HG03571 (cell line): Measurements from ENCODE around the gene ZNF682.
"Not testable (repeated sequence)": the region's sequence is repeated elsewhere in the genome, so short reads cannot be mapped to it uniquely, and the experiment has no call there.

Experiments
- ATAC-seq: cut with Tn5 transposase; IDR thresholded peaks from one replicate; pipeline ENCODE4 v1.9.1; 2021; ENCODE audit not compliant: unreplicated experiment

The ZNF682 gene

DNA sequence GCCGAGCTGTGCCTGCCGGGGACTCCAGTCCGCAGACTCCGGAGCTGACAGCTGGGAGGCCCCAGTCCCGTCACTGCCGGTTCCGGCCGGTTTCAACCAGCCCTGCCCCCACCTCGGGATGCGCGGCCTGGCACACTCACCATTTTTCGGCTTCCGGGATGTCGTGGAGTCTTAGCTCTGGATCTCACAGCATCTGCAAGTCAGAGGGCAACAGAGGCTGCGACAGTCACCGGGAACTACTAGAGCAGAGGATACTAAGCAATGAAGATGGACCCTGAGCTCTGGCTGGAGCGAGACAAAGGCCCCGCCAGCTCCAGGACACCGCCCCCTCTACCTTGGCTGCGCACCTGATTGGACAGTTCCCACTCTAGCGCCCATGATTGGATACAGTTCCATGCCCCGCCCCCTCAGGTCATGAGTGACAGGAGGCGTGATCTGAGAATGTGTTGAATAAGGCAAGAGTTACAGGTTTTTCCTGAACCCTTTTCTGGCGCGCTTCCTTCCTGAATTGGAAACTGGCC is at the start of gene ZNF682:
Gene ZNF682 (minus strand): TSS at position 303 of the 521 bp plus-strand sequence. CDS start 160 bp downstream, at position 143.
- ATAC-seq, result peak; percentile 96

DNA sequence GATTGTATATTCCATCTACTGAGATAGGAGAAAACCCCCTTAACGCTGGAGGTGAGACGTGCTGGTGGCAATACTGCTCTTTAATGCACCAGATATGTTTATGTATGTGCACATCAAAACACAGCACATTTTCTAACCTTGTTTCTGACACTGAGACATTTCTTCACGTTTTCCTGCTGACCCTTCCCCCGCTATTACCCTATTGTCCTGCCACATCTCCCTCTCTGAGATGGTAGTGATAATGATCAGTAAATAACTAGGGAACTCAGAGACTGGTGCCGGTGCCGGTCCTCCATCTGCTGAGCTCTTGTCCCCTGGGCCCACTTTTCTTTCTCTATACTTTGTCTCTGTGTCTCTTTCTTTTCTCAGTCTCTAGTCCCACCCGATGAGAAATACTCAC is 43.6 kb upstream of the ZNF682 start:
- not testable (repeated sequence) for ATAC-seq

DNA sequence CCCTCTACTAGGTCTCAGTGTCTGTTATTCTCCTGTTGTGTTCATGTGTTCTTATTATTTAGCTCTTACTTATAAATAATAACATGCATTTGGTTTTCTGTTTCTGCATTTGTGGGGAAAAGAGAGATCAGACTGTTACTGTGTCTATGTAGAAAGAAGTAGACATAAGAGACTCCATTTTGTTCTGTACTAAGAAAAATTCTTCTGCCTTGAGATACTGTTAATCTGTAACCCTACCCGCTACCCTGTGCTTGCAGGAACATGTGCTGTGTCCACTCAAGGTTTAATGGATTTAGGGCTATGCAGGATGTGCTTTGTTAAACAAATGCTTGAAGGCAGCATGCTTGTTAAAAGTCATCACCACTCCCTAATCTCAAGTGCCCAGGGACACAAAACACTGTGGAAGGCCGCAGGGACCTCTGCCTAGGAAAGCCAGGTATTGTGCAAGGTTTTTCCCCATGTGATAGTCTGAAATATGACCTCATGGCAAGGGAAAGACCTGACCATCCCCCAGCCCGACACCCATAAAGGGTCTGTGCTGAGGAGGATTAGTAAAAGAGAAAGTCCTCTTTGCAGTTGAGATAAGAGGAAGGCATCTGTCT is 43.0 kb upstream of the ZNF682 start:
- ATAC-seq, result not testable (repeated sequence)

DNA sequence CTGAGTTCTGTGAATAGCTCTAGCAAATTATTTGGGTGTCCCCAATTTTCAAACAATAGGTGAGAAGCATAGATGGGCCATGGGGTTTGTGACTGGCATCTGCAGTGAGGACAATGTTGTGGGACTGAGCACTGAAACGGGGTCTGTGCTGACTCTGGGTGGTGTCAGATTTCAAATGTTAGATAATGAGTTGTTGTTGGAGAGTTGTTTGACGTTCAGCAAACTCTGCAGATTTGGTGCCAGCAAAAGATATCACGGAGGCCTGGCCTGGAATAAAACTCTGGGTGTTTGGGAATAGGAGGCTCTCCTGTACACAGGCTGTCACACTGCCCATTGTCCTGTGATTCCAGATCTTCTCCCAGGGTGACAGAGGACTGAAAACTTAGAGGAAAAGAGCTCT is 41.4 kb upstream of the ZNF682 start:
- ATAC-seq, result no peak

DNA sequence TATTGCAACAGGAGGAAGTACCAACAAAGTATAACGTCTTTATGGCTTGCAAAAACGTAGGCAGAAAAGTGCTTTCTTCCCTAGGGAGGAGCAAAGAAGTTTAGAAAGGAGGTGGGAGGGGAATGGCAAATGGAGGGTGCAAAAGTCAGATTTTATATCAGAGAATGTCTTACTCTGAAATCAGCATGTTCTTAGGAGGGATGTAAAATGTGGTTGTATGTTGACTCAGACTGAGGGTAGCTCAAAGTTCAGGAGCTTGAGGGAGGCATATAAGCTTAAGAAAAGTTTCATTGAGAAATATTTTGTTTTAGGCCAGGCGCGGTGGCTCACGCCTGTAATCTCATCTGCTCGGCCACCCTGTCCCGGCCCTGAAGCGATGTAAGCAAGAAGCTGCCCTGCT is 40.2 kb upstream of the ZNF682 start:
- no peak for ATAC-seq

DNA sequence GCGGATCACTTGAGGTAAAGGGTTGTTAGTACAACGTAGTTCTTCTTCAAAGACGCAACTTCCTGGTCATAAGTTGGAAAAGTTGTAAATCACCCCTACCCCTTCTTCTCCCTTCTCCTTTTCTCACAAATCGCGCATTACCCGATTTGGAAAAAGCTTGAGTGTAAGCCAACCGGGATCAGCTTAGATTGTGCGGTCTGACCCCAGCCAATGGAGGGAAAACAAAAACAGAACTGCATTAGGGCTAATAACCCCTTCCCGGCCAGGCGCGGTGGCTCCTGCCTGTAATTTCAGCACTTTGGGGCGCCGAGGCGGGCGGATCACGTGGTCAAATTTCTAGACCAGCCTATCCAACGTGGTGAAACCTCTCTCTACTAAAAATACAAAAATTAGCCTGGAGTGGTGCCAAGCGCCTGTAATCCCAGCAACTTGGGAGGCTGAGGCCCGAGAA is 39.3 kb upstream of the ZNF682 start:
- ATAC-seq, result no peak

DNA sequence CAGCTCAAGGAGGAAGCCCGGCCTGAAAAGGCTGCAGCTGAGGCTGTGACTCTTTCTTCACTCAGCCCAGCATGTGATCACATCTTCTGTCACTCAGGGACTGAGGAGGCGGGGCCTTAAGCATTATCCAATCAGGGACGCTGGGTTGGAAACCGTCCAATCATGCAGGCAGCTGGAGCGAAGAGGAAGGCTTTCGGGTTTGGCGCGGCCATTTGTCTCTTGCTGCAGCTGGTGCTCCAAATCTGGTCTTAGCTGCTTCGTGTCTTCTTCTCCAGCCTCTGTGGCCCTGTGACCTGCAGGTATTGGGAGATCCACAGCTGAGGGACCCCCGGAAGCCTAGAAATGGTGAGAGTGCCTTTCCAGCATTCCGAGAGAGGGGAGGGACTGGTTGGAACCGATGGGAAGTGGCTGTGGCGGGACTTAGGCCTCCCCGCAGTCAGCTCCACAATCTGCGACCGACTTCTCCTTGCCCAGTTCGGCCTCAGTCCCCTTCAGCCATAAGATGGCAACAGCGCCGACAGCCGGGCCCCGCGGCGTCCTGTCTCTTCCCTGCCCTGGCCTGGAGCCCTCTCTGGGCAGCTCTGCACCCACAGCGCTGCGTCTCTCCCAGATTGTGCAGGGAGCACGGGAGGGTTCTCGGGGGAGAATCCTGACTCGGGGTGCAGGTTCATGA is 38.6 kb upstream of the ZNF682 start, which contains the start of gene ZNF90:
Gene ZNF90 (plus strand): TSS at position 210 of the 673 bp plus-strand sequence. CDS start 133 bp downstream, at position 343.
- ATAC-seq, result peak; percentile 64

DNA sequence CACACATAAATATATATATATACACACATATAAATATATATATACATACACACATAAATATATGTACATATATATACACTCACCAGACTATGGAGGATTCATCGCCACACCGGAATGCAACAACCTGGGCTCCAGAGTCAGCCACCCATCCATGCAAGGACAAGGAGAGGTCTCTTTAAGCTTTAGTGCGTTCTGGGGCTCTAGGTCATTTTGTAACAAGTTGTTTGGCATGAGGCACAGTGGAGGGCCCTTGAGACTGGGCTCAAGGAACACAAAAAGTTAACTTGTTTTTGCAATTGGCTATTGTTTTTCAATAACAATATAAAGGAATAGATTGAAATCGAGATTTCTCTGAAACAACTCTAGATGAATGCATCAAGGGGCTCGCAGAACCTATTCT is 33.6 kb upstream of the ZNF682 start:
- ATAC-seq, result no peak

DNA sequence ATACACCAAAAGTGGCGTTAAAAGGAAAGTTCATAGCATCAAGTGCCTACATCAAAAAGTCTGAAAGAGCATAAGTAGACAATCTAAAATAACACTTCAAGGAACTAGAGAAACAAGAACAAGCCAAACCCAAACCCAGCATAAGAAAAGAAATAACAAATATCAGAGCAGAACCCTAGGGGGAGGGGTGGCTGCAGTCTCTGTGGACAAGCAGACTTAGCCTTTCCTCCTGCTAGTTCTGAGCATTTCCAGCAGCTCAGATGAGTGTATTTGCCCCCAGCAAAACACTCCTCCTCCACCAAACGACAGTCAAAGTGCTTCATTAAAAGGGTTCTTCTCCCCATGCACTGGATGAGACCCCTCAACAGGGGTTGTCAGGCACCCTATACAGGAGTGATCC is 31.4 kb upstream of the ZNF682 start:
- ATAC-seq, result no peak

DNA sequence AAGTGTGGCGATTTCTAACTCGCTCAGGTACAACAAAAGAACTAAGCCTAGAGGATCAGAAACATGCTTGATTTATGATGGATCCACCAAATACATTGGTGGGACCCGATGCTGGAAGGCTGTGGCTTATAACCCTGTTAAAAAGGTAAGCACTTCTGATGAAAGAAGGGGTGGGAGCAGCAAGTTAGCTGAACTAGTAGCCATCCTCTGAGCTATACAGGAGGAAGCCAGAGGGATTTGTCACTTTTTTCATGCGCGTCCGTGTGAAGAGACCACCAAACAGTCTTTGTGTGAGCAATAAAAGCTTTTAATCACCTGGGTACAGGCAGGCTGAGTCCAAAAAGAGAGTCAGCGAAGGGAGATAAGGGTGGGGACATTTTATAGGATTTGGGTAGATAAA is 29.3 kb upstream of the ZNF682 start:
- not testable (repeated sequence) for ATAC-seq

DNA sequence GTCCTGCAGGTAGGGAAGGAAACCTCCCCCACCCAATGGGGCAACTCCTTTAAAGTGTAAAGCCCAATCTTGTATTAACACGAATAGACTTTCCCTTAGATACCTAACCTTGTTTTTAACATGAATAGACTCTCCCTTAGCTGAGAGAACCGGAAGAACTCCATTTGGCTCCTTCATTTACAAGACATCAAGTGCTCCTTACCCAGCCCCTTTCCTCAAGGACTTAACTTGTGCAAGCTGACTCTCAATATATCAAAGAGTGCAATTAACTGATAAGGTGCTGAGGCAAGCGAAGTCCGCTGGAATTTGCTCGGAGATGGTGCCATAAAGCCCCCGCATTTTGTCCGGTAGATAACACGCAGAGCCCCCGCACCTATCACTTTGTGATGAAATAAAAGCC is 28.6 kb upstream of the ZNF682 start:
- ATAC-seq, result no peak

DNA sequence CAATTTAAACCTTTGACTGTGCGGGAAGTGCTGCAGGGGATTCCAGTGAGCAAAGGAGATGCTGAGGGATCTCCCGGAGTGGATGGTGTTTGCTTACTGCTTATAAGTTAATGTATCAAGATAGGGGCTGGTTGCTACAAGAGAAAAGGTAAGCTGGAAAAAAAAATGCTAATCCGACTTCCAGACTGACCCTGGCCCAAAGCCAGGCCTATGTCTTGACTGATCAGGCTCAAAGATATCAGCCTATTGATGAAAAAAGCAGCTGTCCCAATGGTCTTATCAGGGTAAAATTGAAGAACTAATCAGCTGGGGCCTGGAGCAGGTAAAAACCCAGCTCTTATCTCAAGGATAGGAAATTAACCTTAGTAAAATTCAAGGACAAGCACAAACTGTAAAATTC is 27.6 kb upstream of the ZNF682 start:
- no peak for ATAC-seq

DNA sequence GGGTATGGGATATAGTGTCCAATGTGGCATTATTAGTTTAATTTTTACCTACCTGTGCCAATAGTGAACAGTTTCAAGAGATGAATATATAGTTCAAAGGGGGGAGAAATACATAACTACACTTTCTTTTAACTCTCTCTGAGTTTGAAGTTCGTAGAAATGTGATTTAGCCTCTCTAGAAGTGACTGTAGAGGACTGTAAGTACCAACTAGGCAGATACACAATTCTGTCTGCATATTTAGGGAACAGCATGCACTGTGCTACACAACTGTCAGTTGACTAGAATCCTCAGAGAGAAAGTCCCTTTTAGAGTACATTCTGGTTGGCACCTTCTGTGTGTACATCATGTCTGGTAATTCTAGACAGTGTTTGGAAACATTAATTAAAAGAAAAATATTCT is 21.0 kb upstream of the ZNF682 start:
- ATAC-seq, result no peak

DNA sequence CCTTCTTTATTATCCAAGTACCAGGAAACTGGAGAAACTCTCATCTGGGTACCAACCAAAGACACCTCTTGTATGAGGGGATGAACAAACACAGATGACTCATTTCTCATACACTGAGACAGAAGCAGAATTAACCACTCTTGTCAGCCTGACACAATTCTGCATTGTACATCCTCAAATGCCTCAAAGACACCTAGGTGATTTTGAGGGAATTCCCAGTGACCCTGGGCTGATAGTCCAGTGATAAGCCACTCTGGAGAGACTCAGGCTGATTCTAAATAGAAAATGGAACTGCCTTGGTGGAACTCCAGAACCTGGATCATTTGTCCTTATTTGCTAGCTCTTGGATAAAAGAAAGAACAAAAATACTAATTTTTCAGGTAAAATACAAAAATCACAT is 19.4 kb upstream of the ZNF682 start:
- not testable (repeated sequence) for ATAC-seq

DNA sequence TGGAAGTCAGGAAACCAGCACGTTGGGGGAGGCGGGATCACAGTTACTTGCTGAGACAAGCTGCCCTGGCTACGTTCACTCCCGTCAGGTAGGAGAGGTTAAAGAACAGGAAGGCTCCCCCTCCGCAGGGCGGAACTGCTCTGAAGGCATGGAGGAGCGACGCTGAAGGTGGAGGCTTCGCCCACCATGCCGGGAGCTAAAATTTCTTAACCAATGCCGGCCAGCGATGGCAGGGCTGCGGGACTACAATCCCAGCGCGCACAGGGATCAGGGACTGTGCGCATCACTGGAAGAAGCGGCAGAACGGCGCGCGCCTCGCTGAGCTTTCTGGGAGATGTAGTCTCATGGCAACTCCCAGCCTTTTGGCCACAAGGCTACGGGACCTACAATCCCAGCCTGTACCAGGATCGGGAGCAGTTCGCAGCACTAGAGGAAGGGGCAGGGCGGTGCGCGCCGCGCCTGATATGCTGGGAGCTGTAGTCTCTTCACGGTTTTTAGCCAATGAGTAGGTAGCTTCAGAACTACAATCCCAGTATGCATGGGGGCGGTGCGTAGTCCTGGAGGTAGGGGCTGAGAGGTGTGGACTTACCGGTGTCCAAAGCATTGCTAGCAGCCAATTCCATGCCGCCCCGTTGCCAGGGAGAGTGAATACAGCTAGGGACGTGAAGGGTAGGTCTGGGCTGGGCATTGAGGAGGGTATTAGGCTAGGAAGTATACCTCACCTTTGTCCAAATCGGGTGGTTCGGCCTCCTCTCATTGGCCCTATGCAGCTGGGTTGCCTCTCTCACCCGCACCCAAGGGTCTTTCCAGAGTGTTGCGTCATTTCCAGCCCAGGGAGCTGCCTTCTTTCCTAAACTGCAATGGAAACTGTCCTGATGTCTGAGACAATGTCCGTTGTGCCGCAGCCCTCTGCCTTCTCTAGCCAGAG is 12.8 kb upstream of the ZNF682 start:
- ATAC-seq, result peak; percentile 83

DNA sequence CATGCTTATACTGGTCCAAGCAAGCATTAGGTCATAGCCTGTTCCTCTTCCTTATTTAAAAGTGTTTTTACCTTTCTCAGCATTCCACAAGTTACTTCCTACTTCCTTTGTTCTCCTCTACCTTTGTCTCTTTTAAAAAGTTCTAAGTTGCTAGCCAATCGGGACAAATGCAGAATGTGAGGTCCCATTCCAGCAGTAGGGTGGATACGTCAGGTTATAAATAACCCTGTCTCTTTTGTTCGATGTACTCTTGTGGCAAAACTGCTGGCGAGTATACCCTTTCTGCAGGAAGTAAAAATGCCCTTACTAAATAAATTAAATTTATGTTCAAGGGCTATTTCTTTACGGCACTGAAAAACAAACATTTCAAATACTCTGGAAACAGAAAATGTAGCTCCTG is 6.4 kb upstream of the ZNF682 start:
- not testable (repeated sequence) for ATAC-seq

DNA sequence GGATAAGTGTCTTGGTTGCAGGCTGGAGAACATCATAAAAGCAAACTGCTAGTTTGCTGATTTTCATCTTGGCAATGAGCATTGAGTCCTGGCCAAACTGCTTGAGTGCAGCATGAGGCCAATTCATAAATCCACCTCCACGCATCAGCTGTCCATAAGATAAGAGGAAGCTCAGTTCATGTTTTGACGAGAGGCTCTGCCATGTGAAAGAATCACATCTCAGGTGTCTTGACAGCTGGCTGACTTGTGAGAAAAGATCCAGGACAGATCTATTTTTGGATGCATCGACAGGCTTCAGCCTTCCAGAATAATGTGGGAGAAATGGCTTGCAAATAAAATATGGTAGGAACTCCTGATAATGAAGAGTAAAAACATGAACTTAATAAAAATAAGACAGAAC is 5.4 kb upstream of the ZNF682 start:
- ATAC-seq, result no peak

DNA sequence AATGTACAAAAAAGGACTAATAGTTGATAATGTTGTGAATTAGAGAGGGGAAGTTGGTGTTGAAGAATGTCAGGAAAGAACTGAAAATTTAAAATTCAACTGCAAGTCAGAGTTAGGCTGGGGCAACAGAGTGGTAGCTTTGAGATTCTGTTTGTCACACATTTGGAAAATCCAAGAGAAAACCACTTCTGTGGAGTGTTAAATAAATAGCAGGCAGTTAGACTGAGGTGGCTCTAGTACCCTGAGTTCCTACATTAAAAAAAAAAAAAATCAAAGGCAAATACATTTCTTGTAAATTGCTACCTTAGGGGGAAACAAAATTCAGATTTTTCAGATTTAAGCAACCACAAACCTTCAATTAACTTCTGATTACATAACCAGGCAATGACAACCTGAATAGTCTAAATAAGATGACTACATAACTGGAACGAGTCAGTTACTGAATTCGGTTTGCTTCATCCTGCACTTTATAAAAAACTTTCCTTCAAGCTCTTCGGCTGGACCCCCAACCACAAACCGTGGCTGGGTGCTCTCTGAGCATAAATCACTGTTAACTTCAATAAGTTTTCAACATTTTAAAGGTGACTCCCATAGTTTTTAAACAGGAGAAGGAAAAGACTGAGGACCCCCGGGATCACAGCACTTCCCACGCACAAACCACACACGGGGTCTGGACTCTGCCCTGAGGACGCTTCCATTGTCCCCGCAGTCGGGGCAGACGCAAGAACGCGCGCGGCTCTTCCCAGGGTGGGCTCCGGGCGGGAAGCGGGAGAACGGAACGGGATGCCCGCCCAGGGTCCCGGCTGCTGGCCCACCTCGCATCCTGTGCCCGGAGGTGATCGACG is 725 bp downstream of the ZNF682 start:
- ATAC-seq, result peak; percentile 17

DNA sequence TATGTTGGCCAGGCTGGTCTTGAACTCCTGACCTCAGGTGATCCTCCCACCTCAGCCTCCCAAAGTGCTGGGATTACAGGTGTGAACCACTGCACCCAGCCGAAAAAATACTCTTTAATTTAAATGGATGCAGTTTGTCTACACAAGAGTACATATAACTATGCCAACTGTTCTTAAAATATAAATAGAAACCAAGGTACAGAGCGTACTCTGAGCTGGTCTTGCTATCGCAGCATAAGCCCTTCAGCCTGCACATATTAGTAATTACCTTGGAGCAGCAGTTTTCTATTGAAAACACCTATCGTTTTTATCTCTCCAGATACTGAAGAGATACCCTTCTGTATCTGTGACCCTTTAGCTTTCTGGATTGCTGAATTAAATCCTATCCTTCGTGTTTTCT is 3.4 kb downstream of the ZNF682 start:
- no peak for ATAC-seq

DNA sequence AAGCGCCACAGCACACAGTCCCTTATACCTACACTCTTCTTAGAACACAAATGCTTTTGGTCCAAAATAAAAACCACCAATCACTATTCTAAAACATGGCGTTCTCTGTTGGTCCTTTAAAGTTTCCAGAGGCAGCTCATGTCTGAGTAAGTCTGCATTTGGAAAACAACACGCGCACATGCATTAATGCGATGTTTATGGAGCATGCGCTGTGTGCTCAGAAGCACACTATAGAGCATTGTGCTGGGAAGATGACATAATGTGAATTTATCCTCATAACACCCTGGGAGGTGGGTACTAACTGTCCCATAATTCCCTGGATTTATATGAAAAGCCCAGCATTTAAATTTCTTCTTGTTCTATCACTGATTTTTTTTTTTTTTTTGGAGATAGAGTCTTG is 10.7 kb downstream of the ZNF682 start:
- ATAC-seq, result no peak
